SK-N-SH treated with all-trans-retinoic acid at 6 μM for 48 hours (cell line): ENCODE measurements around the gene GRID1.

Experiments
- ATAC-seq: fragments of 200-7000 bp; cut with Tn5 transposase; 3 replicates; pipeline ENCODE4 v1.9.1; 2020; ENCODE audit warnings: mild to moderate bottlenecking, moderate library complexity
- ARNTL ChIP-seq: fragments of 450-650 bp; formaldehyde crosslinking; IDR thresholded peaks from 2 replicates; pipeline ENCODE4 v1.5.0; 2020; ENCODE audit warnings: low read depth, mild to moderate bottlenecking, moderate library complexity, borderline replicate concordance
- BACH2 ChIP-seq: fragments of 250-450 bp; sonication (Bioruptor Pico); IDR thresholded peaks from 2 replicates; pipeline ENCODE4 v1.9.0; 2021; ENCODE audit warnings: mild to moderate bottlenecking, borderline replicate concordance
- CSDC2 ChIP-seq: fragments of 250-450 bp; sonication (Bioruptor Pico); IDR thresholded peaks from 2 replicates; pipeline ENCODE4 v1.5.0; 2020; ENCODE audit warnings: mild to moderate bottlenecking, moderate library complexity
- CSRNP3 ChIP-seq: fragments of 250-450 bp; sonication (Bioruptor Pico); IDR thresholded peaks from 2 replicates; pipeline ENCODE4 v1.5.1; 2021; ENCODE audit warnings: mild to moderate bottlenecking, moderate library complexity
- ESRRG ChIP-seq: fragments of 250-450 bp; sonication (Bioruptor Pico); IDR thresholded peaks from 2 replicates; pipeline ENCODE4 v1.6.1; 2021; ENCODE audit warnings: mild to moderate bottlenecking
- GLIS3 ChIP-seq: fragments of 250-450 bp; sonication (Bioruptor Pico); IDR thresholded peaks from 2 replicates; pipeline ENCODE4 v1.5.0; 2020; ENCODE audit warnings: mild to moderate bottlenecking, moderate library complexity
- ISL1 ChIP-seq: fragments of 250-450 bp; sonication (Bioruptor Pico); IDR thresholded peaks from 2 replicates; pipeline ENCODE4 v2.1.2; 2022; ENCODE audit warnings: mild to moderate bottlenecking, moderate library complexity
- RARB ChIP-seq: fragments of 250-450 bp; sonication (Bioruptor Pico); IDR thresholded peaks from 2 replicates; pipeline ENCODE4 v1.8.0; 2021; ENCODE audit warnings: mild to moderate bottlenecking, moderate library complexity
- SNAI2 ChIP-seq: fragments of 250-450 bp; sonication (Bioruptor Pico); IDR thresholded peaks from 2 replicates; pipeline ENCODE4 v1.5.0; 2020; ENCODE audit warnings: mild to moderate bottlenecking, moderate library complexity
- TCF4 ChIP-seq: fragments of 250-450 bp; sonication (Bioruptor Pico); IDR thresholded peaks from 2 replicates; pipeline ENCODE4 v1.8.0; 2021; ENCODE audit warnings: mild to moderate bottlenecking, moderate library complexity, borderline replicate concordance
- TOX ChIP-seq: fragments of 250-450 bp; sonication (Bioruptor Pico); IDR thresholded peaks from 2 replicates; pipeline ENCODE4 v1.8.0; 2021; ENCODE audit warnings: mild to moderate bottlenecking, moderate library complexity, borderline replicate concordance
- ZC3H10 ChIP-seq: fragments of 250-450 bp; sonication (Bioruptor Pico); IDR thresholded peaks from 2 replicates; pipeline ENCODE4 v1.5.1; 2021; ENCODE audit warnings: mild to moderate bottlenecking, moderate library complexity
- ZFP3 ChIP-seq: fragments of 250-450 bp; sonication (Bioruptor Pico); IDR thresholded peaks from 2 replicates; pipeline ENCODE4 v1.5.0; 2020; ENCODE audit warnings: mild to moderate bottlenecking, moderate library complexity
- ZFP30 ChIP-seq: fragments of 450-650 bp; formaldehyde crosslinking; IDR thresholded peaks from 2 replicates; pipeline ENCODE4 v1.5.0; 2022; ENCODE audit warnings: mild to moderate bottlenecking, moderate library complexity
- ZNF565 ChIP-seq: fragments of 450-650 bp; formaldehyde crosslinking; conservative IDR thresholded peaks from 2 replicates; pipeline ENCODE4 v1.5.0; 2020; ENCODE audit warnings: low read depth, mild to moderate bottlenecking, moderate library complexity
- ZNF70 ChIP-seq: fragments of 450-650 bp; formaldehyde crosslinking; IDR thresholded peaks from 2 replicates; pipeline ENCODE4 v1.5.0; 2020; ENCODE audit warnings: mild to moderate bottlenecking, moderate library complexity
- ZNF8 ChIP-seq: fragments of 450-650 bp; formaldehyde crosslinking; IDR thresholded peaks from 2 replicates; pipeline ENCODE4 v1.5.0; 2020; ENCODE audit warnings: mild to moderate bottlenecking, moderate library complexity
- TF ChIP-seq, protein P1 (sequence below): fragments of 250-450 bp; sonication (Bioruptor Pico); IDR thresholded peaks from 2 replicates; pipeline ENCODE4 v1.8.0; 2020; ENCODE audit warnings: mild to moderate bottlenecking, moderate library complexity, borderline replicate concordance
- TF ChIP-seq, protein P2 (sequence below): fragments of 250-450 bp; sonication (Bioruptor Pico); IDR thresholded peaks from 2 replicates; pipeline ENCODE4 v1.5.1; 2020; ENCODE audit warnings: low read depth, mild to moderate bottlenecking, moderate library complexity
- TF ChIP-seq, protein P3 (sequence below): fragments of 250-450 bp; sonication (Bioruptor Pico); IDR thresholded peaks from 2 replicates; pipeline ENCODE4 v1.8.0; 2021; ENCODE audit warnings: low read depth, mild to moderate bottlenecking, moderate library complexity, borderline replicate concordance

GRID1 gene

GRCh38 chr10:86121200-86121599 is 245.4 kb downstream of the GRID1 start:
- no peak for TF ChIP-seq ISL1
- no peak for ATAC-seq

DNA sequence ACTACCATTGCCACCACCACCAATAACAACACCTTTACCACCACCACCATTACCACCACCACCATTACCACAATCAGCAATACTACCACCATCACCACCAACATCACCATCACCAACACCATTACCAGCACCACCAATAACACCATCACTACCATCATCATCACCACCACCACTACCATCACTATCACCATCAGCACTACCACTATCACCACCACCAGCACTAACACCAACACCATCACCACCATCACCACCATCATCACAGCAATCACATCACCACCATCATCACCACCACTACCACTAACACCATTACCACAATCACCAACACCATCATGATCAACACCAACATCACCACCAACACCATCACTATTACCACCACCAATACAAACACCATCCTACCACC is 249.5 kb downstream of the GRID1 start:
- no peak for TF ChIP-seq GLIS3 (CRISPR knock-in tag)
- no peak for TF ChIP-seq ZFP3 (CRISPR knock-in tag)
- TF ChIP-seq, protein P1, sequence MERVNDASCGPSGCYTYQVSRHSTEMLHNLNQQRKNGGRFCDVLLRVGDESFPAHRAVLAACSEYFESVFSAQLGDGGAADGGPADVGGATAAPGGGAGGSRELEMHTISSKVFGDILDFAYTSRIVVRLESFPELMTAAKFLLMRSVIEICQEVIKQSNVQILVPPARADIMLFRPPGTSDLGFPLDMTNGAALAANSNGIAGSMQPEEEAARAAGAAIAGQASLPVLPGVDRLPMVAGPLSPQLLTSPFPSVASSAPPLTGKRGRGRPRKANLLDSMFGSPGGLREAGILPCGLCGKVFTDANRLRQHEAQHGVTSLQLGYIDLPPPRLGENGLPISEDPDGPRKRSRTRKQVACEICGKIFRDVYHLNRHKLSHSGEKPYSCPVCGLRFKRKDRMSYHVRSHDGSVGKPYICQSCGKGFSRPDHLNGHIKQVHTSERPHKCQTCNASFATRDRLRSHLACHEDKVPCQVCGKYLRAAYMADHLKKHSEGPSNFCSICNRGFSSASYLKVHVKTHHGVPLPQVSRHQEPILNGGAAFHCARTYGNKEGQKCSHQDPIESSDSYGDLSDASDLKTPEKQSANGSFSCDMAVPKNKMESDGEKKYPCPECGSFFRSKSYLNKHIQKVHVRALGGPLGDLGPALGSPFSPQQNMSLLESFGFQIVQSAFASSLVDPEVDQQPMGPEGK (CRISPR knock-in tag): no peak
- TF ChIP-seq, all 23 proteins: peak for 0
- ATAC-seq: no peak

- TF ChIP-seq ZNF8 (CRISPR knock-in tag): no peak
- no peak for TF ChIP-seq TCF4 (CRISPR knock-in tag)
- TF ChIP-seq ZNF70 (CRISPR knock-in tag): no peak
Measured at GRCh38 chr10:86113983-86114382, 252.6 kb downstream of the GRID1 start.

GRCh38 chr10:86113501-86113900 is 253.1 kb downstream of the GRID1 start:
- no peak for ATAC-seq
- TF ChIP-seq RARB (CRISPR knock-in tag) (no peak), GLIS3 (CRISPR knock-in tag) (no peak), ZFP30 (no peak), ZFP3 (CRISPR knock-in tag) (no peak), ZNF565 (CRISPR knock-in tag) (no peak), CSRNP3 (CRISPR knock-in tag) (no peak), ISL1 (no peak), TOX (CRISPR knock-in tag) (no peak), TCF4 (CRISPR knock-in tag) (no peak), CSDC2 (CRISPR knock-in tag) (no peak)
- TF ChIP-seq, protein P2, sequence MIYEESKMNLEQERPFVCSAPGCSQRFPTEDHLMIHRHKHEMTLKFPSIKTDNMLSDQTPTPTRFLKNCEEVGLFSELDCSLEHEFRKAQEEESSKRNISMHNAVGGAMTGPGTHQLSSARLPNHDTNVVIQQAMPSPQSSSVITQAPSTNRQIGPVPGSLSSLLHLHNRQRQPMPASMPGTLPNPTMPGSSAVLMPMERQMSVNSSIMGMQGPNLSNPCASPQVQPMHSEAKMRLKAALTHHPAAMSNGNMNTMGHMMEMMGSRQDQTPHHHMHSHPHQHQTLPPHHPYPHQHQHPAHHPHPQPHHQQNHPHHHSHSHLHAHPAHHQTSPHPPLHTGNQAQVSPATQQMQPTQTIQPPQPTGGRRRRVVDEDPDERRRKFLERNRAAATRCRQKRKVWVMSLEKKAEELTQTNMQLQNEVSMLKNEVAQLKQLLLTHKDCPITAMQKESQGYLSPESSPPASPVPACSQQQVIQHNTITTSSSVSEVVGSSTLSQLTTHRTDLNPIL (CRISPR knock-in tag): no peak
- TF ChIP-seq, protein P3, sequence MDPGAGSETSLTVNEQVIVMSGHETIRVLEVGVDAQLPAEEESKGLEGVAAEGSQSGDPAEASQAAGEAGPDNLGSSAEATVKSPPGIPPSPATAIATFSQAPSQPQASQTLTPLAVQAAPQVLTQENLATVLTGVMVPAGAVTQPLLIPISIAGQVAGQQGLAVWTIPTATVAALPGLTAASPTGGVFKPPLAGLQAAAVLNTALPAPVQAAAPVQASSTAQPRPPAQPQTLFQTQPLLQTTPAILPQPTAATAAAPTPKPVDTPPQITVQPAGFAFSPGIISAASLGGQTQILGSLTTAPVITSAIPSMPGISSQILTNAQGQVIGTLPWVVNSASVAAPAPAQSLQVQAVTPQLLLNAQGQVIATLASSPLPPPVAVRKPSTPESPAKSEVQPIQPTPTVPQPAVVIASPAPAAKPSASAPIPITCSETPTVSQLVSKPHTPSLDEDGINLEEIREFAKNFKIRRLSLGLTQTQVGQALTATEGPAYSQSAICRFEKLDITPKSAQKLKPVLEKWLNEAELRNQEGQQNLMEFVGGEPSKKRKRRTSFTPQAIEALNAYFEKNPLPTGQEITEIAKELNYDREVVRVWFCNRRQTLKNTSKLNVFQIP (CRISPR knock-in tag): no peak

More at GRCh38 chr10:86113983-86114382, 252.6 kb downstream of the GRID1 start:
- no peak for ATAC-seq

DNA sequence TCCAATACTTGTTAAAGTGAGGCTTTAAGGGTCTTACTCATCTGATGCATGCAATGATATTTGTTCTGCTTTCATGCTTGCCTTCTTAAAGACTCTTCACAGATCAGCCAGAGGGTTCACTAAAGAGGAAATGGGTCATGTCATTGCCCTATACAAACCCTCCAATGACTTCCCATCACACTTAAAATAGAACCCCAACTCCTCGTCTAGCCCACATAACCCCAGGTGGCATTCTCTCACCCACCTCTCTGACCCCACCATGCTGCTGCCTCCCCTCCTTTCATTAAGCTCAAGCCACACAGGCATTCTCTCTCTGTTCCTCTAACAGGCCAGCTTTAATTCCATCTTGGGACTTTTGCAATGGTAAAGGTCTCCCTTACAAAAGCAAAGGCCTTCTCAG is 253.6 kb downstream of the GRID1 start:
- no peak for ATAC-seq
- no peak for TF ChIP-seq ESRRG
- no peak for TF ChIP-seq ZFP30
- TF ChIP-seq SNAI2 (CRISPR knock-in tag): no peak
- TF ChIP-seq ARNTL: no peak
- TF ChIP-seq, protein P3 (CRISPR knock-in tag): no peak
- no peak for TF ChIP-seq CSDC2 (CRISPR knock-in tag)
- TF ChIP-seq ZNF70 (CRISPR knock-in tag): no peak
- no peak for TF ChIP-seq ZC3H10 (CRISPR knock-in tag)
- TF ChIP-seq BACH2 (CRISPR knock-in tag): no peak
